Osteocyte (in vitro differentiated cells): ENCODE measurements around the gene TRIM38. TPM values are rescaled to one million over a fixed set of nuclear protein-coding genes. Genes with fewer than 3 reads are reported as not detected.
A peak's percentile ranks its signal among the peaks of the same experiment; 100 is the strongest.

Experiments used
- DNase-seq: peaks from one replicate; pipeline ENCODE4 v3.0.0; 2021; ENCODE audit warnings: mixed read lengths; ENCODE audit not compliant: unreplicated experiment; ENCODE audit errors: extremely low spot score
- H3K27ac Mint-ChIP-seq: one replicate; pipeline ENCODE4 v1.8.0; 2021; ENCODE audit warnings: mild to moderate bottlenecking, mixed read lengths; ENCODE audit not compliant: unreplicated experiment
- H3K27me3 Mint-ChIP-seq: one replicate; pipeline ENCODE4 v1.8.0; 2021; ENCODE audit warnings: mixed read lengths; ENCODE audit not compliant: unreplicated experiment
- H3K36me3 Mint-ChIP-seq: one replicate; pipeline ENCODE4 v1.8.0; 2021; ENCODE audit warnings: mixed read lengths; ENCODE audit not compliant: unreplicated experiment
- H3K4me1 Mint-ChIP-seq: one replicate; pipeline ENCODE4 v1.8.0; 2021; ENCODE audit warnings: mixed read lengths; ENCODE audit not compliant: unreplicated experiment
- H3K4me3 Mint-ChIP-seq: one replicate; pipeline ENCODE4 v1.8.0; 2021; ENCODE audit warnings: mild to moderate bottlenecking, moderate library complexity, mixed read lengths; ENCODE audit not compliant: unreplicated experiment
- H3K9me3 Mint-ChIP-seq: one replicate; pipeline ENCODE4 v1.8.0; 2021; ENCODE audit warnings: mixed read lengths; ENCODE audit not compliant: unreplicated experiment
- CTCF ChIP-seq: fragments of 200-600 bp; sonication (generic); IDR thresholded peaks from 2 replicates; pipeline ENCODE4 v1.5.0; 2021; ENCODE audit warnings: antibody characterized with exemption, mild to moderate bottlenecking, moderate library complexity
- total RNA-seq: library from RNA; stranded (reverse); gene quantifications from 2 replicates; pipeline ENCODE4 v1.2.1, GENCODE V29; 2021

TRIM38 gene
- total RNA-seq, 1 donor from 2014 or later: 8.4 TPM

- H3K9me3 Mint-ChIP-seq: no peaks in the 10 kb centered on the region
- peak overlapping the region; percentile 95 for H3K27ac Mint-ChIP-seq
- H3K36me3 Mint-ChIP-seq: no peaks in the 10 kb centered on the region
- no peak for TF ChIP-seq CTCF
- H3K27me3 Mint-ChIP-seq: no peaks in the 10 kb centered on the region
- DNase-seq: no peak
- H3K4me3 Mint-ChIP-seq: peak overlapping the region; percentile 86
- H3K4me1 Mint-ChIP-seq: peaks cover 48% of the 10 kb centered on the region
Measured at GRCh38 chr6:26032340-26033084, 69.9 kb downstream of the TRIM38 start.

GRCh38 chr6:26033085-26033940 is 70.7 kb downstream of the TRIM38 start:
- Mint-ChIP-seq H3K4me3 (peak overlapping the region; percentile 86), H3K27ac (peak overlapping the region; percentile 95), H3K4me1 (peaks cover 44% of the 10 kb centered on the region), H3K27me3 (no peaks in the 10 kb centered on the region), H3K36me3 (no peaks in the 10 kb centered on the region), H3K9me3 (no peaks in the 10 kb centered on the region)
- DNase-seq: no peak
- TF ChIP-seq CTCF: no peak

GRCh38 chr6:26033941-26034354 is 71.3 kb downstream of the TRIM38 start:
- Mint-ChIP-seq H3K4me1 (peaks cover 38% of the 10 kb centered on the region), H3K27ac (peak overlapping the region; percentile 95)

GRCh38 chr6:26034905-26035304 is 72.3 kb downstream of the TRIM38 start:
- no peaks in the 10 kb centered on the region for H3K9me3 Mint-ChIP-seq
- H3K27ac Mint-ChIP-seq: peak overlapping the region; percentile 95
- no peaks in the 10 kb centered on the region for H3K27me3 Mint-ChIP-seq
- no peak for TF ChIP-seq CTCF
- peaks cover 32% of the 10 kb centered on the region for H3K4me1 Mint-ChIP-seq
- DNase-seq: no peak
- H3K4me3 Mint-ChIP-seq: peak overlapping the region; percentile 86
- no peaks in the 10 kb centered on the region for H3K36me3 Mint-ChIP-seq

More at GRCh38 chr6:26033941-26034354, 71.3 kb downstream of the TRIM38 start:
- Mint-ChIP-seq H3K27me3 (no peaks in the 10 kb centered on the region), H3K9me3 (no peaks in the 10 kb centered on the region), H3K4me3 (peak overlapping the region; percentile 86), H3K36me3 (no peaks in the 10 kb centered on the region)
- no peak for DNase-seq
- no peak for TF ChIP-seq CTCF

Other genes with a start within 250 kb of the TRIM38 start
- gene SLC17A4, start 208.1 kb upstream of the TRIM38 start, total RNA-seq: not detected in 2 replicates
- gene SLC17A1, start 130.8 kb upstream of the TRIM38 start, total RNA-seq: not detected in 2 replicates
- gene SLC17A3, start 88.6 kb upstream of the TRIM38 start, total RNA-seq: not detected in 2 replicates
- not detected in 2 replicates for gene SLC17A2, start 32.1 kb upstream of the TRIM38 start, total RNA-seq
- gene HFE, start 124.6 kb downstream of the TRIM38 start, total RNA-seq: 6.0 and 6.2 TPM in 2 replicates